ENCODE data around the gene CNTNAP5.

CNTNAP5 gene

DNA sequence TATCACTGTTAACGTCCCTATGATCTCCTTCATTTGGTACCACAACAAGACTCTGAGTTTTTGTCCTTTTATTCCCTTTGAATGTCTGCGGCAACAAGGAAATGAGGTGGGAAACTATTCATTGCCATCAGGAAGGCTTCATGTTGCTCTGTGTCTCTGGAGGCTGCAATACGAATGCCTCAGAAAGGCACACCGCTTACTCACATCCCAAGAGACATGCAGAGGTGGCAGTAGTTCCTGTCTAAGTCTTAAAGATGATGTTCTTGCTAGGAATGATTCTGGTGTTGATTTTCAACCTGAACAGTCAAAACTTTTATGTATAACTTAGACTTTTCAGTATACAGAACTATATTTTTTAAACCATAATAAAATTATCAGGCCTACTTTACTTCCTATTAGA, 24.0 kb downstream of the CNTNAP5 start:
- no peak for DNase-seq (ENCODE audit: low read depth)
- TF ChIP-seq, protein P1, sequence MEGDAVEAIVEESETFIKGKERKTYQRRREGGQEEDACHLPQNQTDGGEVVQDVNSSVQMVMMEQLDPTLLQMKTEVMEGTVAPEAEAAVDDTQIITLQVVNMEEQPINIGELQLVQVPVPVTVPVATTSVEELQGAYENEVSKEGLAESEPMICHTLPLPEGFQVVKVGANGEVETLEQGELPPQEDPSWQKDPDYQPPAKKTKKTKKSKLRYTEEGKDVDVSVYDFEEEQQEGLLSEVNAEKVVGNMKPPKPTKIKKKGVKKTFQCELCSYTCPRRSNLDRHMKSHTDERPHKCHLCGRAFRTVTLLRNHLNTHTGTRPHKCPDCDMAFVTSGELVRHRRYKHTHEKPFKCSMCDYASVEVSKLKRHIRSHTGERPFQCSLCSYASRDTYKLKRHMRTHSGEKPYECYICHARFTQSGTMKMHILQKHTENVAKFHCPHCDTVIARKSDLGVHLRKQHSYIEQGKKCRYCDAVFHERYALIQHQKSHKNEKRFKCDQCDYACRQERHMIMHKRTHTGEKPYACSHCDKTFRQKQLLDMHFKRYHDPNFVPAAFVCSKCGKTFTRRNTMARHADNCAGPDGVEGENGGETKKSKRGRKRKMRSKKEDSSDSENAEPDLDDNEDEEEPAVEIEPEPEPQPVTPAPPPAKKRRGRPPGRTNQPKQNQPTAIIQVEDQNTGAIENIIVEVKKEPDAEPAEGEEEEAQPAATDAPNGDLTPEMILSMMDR (IDR thresholded peaks at IDR 0.05; ENCODE audit: low read depth, low read length, missing control alignments), result no peak
- in situ Hi-C loops (cut with HindIII; ENCODE audit: low sequenced_read_pairs), result no loop called here
- no peak overlapping the region for H3K4me3 ChIP-seq (ENCODE audit: low read depth, low read length)

DNA sequence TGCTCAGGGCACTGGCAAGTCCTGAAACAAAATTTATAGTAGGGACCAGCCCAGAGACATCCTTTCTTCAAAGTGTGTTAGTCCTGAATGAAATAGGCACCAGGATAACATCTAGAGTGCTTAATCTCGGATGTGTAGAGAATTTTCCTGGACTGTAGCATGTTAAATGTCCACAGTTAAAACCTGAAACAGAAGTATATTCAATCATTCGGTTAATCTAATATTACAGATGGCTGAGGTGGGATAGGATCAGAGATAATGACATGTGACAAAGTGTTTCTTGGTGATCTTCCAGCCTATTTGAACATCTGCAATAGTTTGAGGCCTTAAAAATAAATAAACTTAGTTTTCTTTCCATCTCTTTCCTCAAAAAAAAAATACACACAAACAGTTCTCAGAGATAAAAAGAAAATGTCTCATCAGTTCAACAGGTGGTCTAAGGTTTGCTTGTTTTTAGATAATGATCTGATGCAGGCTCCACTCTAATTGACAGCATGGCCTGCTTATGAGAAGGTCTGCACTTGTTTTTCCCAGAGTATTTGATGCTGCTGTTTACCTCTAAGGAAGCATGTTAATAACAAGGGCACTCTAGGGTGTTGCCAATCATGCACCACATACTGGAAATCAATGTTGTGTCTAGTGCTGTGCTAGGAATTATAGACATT, 25.9 kb downstream of the CNTNAP5 start:
- no peak for DNase-seq (ENCODE audit: low read depth)
- in situ Hi-C loops (cut with HindIII; ENCODE audit: low sequenced_read_pairs), result no loop called here
- H3K4me3 ChIP-seq (ENCODE audit: low read depth, low read length), result no peak overlapping the region
- TF ChIP-seq, protein P1 (IDR thresholded peaks at IDR 0.05; ENCODE audit: low read depth, low read length, missing control alignments), result no peak

DNA sequence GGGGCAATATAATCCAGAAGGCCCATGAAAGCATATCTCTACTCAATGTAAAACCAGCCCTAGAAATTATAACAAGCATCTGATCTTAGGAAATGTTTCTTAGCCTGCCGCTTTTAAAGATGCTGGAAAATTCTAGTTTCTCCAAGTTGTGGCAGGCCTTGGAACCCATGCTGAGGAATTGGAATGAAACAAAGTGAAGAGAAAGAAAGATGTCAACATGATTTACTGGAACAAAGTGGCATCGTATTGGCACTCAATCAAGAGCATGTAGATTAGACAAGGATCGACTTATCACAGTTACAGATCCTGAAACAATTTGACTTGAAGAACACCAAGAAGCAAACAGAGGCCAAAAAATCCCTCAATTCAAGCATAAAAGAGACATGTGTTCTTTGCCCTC, 28.7 kb downstream of the CNTNAP5 start:
- no peak for DNase-seq (ENCODE audit: low read depth)
- in situ Hi-C loops (cut with HindIII; ENCODE audit: low sequenced_read_pairs), result no loop called here
- TF ChIP-seq, protein P1 (IDR thresholded peaks at IDR 0.05; ENCODE audit: low read depth, low read length, missing control alignments), result no peak
- no peak overlapping the region for H3K4me3 ChIP-seq (ENCODE audit: low read depth, low read length)

DNA sequence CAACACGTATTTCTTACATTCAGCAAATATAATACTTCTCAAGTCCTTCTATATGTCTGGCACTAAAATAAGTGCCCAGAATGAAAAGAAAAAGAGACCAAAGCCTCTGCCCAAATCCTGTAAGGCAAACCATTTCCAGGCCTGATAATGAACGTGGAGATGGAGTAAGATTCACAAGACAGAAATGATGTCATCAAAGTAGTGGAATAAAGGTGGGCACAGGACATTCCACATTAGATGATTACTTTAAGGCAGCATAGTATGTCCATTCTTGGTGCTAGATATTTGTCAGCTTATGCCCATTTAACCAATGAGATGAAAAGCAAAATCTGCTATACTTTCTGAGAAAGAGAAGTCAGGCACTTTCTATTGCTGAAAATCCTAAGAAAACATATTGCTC, 38.5 kb downstream of the CNTNAP5 start:
- in situ Hi-C loops (cut with HindIII; ENCODE audit: low sequenced_read_pairs), result no loop called here
- TF ChIP-seq, protein P1 (IDR thresholded peaks at IDR 0.05; ENCODE audit: low read depth, low read length, missing control alignments), result no peak
- DNase-seq (ENCODE audit: low read depth), result no peak
- no peak overlapping the region for H3K4me3 ChIP-seq (ENCODE audit: low read depth, low read length)

DNA sequence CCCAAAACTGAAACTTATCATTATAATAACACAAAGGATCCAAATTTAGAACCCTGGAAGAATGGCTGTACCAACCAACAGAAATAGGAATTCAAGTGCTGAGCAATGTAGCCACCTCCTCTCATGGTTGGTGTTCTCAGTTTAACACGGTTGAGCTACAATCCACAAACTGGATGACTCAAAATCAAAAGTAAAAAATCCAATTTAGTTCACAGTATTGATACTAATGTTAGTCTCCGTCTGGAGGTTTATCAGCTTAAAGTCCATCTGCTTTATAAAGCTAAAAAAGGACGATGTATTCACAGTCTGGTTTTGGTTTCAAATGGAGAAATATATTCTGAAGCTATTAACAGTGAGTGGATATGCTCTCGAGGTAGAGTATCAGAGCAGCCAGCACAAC, 40.5 kb downstream of the CNTNAP5 start:
- in situ Hi-C loops (cut with HindIII; ENCODE audit: low sequenced_read_pairs), result no loop called here
- H3K4me3 ChIP-seq (ENCODE audit: low read depth, low read length), result no peak overlapping the region
- no peak for DNase-seq (ENCODE audit: low read depth)
- TF ChIP-seq, protein P1 (IDR thresholded peaks at IDR 0.05; ENCODE audit: low read depth, low read length, missing control alignments), result no peak

DNA sequence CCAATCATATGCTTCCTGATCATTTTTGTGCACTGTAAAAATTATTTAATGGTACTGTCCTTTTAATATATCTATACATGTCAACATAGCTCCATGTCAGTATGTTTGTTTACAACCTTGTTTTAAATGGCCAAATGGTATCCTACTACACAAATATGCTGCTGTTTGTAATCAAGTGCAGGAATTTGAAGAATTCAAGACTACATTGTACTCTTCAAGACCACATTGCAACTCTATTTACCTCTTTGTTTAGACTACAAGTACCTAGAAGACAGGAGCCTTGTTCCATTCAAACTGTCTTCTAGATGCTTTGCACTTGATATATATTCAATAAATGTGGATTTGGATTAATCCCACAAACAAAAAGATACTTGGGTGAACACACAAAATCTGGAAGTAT, 41.7 kb downstream of the CNTNAP5 start:
- TF ChIP-seq, protein P1 (IDR thresholded peaks at IDR 0.05; ENCODE audit: low read depth, low read length, missing control alignments), result no peak
- in situ Hi-C loops (cut with HindIII; ENCODE audit: low sequenced_read_pairs), result no loop called here
- no peak for DNase-seq (ENCODE audit: low read depth)
- H3K4me3 ChIP-seq (ENCODE audit: low read depth, low read length), result no peak overlapping the region
